HepG2 (cell line): ENCODE data around the gene PUS3. TPM values are rescaled to one million over a fixed set of nuclear protein-coding genes. Genes with fewer than 3 reads are reported as not detected.

ENCODE experiments used
- CEBPB ChIP-seq: IDR thresholded peaks from 2 replicates; pipeline ENCODE4 v1.6.1; 2011; ENCODE audit warnings: low read depth, low read length, improper control_type of control experiment, borderline replicate concordance
- DRAP1 ChIP-seq: IDR thresholded peaks from 2 replicates; pipeline ENCODE4 v1.6.1; 2016; ENCODE audit warnings: missing genetic modification reagents, missing compliant biosample characterization
- HDAC1 ChIP-seq: sonication (generic); formaldehyde crosslinking; IDR thresholded peaks from 2 replicates; pipeline ENCODE4 v1.5.1; 2020; ENCODE audit warnings: mild to moderate bottlenecking, missing genetic modification reagents
- HIVEP1 ChIP-seq: sonication (generic); formaldehyde crosslinking; IDR thresholded peaks from 2 replicates; pipeline ENCODE4 v1.4.0; 2020; ENCODE audit warnings: mild to moderate bottlenecking, missing genetic modification reagents
- KLF16 ChIP-seq, 2 experiments: sonication (generic) in 1 of 2; formaldehyde crosslinking in 1 of 2; IDR thresholded peaks; 2 replicates each; pipeline versions ENCODE4 v1.6.1 to v1.8.0; 2016 to 2023; ENCODE audit warnings: missing genetic modification reagents in 2 of 2, missing compliant biosample characterization in 1 of 2
- NRL ChIP-seq: sonication (generic); formaldehyde crosslinking; IDR thresholded peaks from 2 replicates; pipeline ENCODE4 v1.5.0; 2020; ENCODE audit warnings: missing genetic modification reagents, mild to moderate bottlenecking, moderate library complexity, borderline replicate concordance
- RFXANK ChIP-seq: IDR thresholded peaks from 2 replicates; pipeline ENCODE4 v1.6.1; 2016
- SALL1 ChIP-seq: sonication (generic); formaldehyde crosslinking; IDR thresholded peaks from 2 replicates; pipeline ENCODE4 v1.8.0; 2022; ENCODE audit warnings: mild to moderate bottlenecking, missing genetic modification reagents
- SOX5 ChIP-seq: IDR thresholded peaks from 2 replicates; pipeline ENCODE4 v1.6.1; 2016; ENCODE audit warnings: borderline replicate concordance
- STAG1 ChIP-seq: sonication (generic); formaldehyde crosslinking; IDR thresholded peaks from 2 replicates; pipeline ENCODE4 v1.4.0; 2020; ENCODE audit warnings: missing genetic modification reagents
- ZFX ChIP-seq: sonication (generic); formaldehyde crosslinking; IDR thresholded peaks from 2 replicates; pipeline ENCODE4 v1.4.0; 2020; ENCODE audit warnings: mild to moderate bottlenecking, low read depth, missing genetic modification reagents, moderate library complexity
- ZGPAT ChIP-seq: IDR thresholded peaks from 2 replicates; pipeline ENCODE4 v1.6.1; 2016; ENCODE audit warnings: mild to moderate bottlenecking
- ZNF773 ChIP-seq: sonication (generic); formaldehyde crosslinking; IDR thresholded peaks from 2 replicates; pipeline ENCODE4 v1.4.0; 2020; ENCODE audit warnings: missing genetic modification reagents, borderline replicate concordance
- polyA plus RNA-seq, 8 experiments: library from polyadenylated mRNA; depleted of rRNA in 3 of 8; stranded (reverse) in 7 of 8; unstranded in 1 of 8; fragments of >200 nt; fragmentation: Illumina TruSeq in 4 of 8; extraction: Trizol in 4 of 8; gene quantifications; 2 replicates each; pipeline versions ENCODE4 v1.2.1 to v1.2.3, GENCODE V29; 2011 to 2016; ENCODE audit warnings: low read depth in 4 of 8, missing spikeins in 1 of 8, mixed read lengths in 1 of 8; ENCODE audit not compliant: insufficient read depth in 1 of 8
- total RNA-seq, 5 experiments: library from RNA; depleted of rRNA; stranded (reverse); fragments of >200 nt; fragmentation: Illumina TruSeq; extraction: Trizol; gene quantifications; 2 replicates each; pipeline ENCODE4 v1.2.3, GENCODE V29; 2016; ENCODE audit warnings: low read depth in 1 of 5
- TF ChIP-seq, protein P1 (sequence below): sonication (generic); formaldehyde crosslinking; IDR thresholded peaks from 2 replicates; pipeline ENCODE4 v1.5.1; 2020; ENCODE audit warnings: mild to moderate bottlenecking, missing genetic modification reagents, moderate library complexity
- TF ChIP-seq, protein P2 (sequence below): sonication (generic); formaldehyde crosslinking; IDR thresholded peaks from 2 replicates; pipeline ENCODE4 v1.5.0; 2020; ENCODE audit warnings: missing genetic modification reagents

PUS3 gene
- total and polyA plus RNA-seq, 2 of the 13 experiments (the other 11 are each of a cell fraction or from before 2014, with no cell fraction given): 6.0 to 18.2 TPM

GRCh38 chr11:125941619-125942611 lies 38.9 kb upstream of the PUS3 start (continued):
- peak in 1 of 2 experiments; percentile 52; a peak in 1 of 4 replicates for TF ChIP-seq KLF16 (CRISPR knock-in tag; IDR thresholded peaks at IDR 0.05)
- peak; percentile 9; the same call in 1 of the 2 replicates for TF ChIP-seq SOX5 (CRISPR knock-in tag)
- TF ChIP-seq ZGPAT (CRISPR knock-in tag): 0 out of 2 replicates have a peak, but pooled peaks have one; percentile 20
- TF ChIP-seq CEBPB: no peak
- TF ChIP-seq, protein P1, sequence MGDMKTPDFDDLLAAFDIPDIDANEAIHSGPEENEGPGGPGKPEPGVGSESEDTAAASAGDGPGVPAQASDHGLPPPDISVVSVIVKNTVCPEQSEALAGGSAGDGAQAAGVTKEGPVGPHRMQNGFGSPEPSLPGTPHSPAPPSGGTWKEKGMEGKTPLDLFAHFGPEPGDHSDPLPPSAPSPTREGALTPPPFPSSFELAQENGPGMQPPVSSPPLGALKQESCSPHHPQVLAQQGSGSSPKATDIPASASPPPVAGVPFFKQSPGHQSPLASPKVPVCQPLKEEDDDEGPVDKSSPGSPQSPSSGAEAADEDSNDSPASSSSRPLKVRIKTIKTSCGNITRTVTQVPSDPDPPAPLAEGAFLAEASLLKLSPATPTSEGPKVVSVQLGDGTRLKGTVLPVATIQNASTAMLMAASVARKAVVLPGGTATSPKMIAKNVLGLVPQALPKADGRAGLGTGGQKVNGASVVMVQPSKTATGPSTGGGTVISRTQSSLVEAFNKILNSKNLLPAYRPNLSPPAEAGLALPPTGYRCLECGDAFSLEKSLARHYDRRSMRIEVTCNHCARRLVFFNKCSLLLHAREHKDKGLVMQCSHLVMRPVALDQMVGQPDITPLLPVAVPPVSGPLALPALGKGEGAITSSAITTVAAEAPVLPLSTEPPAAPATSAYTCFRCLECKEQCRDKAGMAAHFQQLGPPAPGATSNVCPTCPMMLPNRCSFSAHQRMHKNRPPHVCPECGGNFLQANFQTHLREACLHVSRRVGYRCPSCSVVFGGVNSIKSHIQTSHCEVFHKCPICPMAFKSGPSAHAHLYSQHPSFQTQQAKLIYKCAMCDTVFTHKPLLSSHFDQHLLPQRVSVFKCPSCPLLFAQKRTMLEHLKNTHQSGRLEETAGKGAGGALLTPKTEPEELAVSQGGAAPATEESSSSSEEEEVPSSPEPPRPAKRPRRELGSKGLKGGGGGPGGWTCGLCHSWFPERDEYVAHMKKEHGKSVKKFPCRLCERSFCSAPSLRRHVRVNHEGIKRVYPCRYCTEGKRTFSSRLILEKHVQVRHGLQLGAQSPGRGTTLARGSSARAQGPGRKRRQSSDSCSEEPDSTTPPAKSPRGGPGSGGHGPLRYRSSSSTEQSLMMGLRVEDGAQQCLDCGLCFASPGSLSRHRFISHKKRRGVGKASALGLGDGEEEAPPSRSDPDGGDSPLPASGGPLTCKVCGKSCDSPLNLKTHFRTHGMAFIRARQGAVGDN (CRISPR knock-in tag): peak; percentile 72
- TF ChIP-seq HIVEP1 (CRISPR knock-in tag): peak; percentile 32; the same call in 1 of the 2 replicates
- peak; percentile 57 for TF ChIP-seq SALL1 (CRISPR knock-in tag)
- no peak for TF ChIP-seq ZNF773 (CRISPR knock-in tag)
- TF ChIP-seq, protein P2, sequence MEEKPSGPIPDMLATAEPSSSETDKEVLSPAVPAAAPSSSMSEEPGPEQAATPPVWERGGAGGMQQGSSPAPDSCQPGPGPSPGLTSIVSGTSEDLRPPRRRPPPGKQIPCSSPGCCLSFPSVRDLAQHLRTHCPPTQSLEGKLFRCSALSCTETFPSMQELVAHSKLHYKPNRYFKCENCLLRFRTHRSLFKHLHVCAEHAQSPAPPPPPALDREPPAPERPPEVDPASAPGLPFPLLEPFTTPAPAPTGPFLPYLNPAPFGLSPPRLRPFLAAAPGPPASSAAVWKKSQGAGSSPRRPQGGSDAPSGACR: 0 out of 2 replicates have a peak, but pooled peaks have one; percentile 35
- TF ChIP-seq RFXANK (CRISPR knock-in tag): no peak
- 0 out of 2 replicates have a peak, but pooled peaks have one; percentile 17 for TF ChIP-seq DRAP1 (CRISPR knock-in tag)
- TF ChIP-seq NRL: 0 out of 2 replicates have a peak, but pooled peaks have one; percentile 65
- TF ChIP-seq HDAC1 (CRISPR knock-in tag): 0 out of 2 replicates have a peak, but pooled peaks have one; percentile 20
- TF ChIP-seq ZFX: peak; percentile 49
- TF ChIP-seq STAG1 (CRISPR knock-in tag): peak; percentile 84
